HL-60 (cell line): ENCODE results near the gene SPTSSB.

Experiments used
- GABPA ChIP-seq: IDR thresholded peaks from 2 replicates; pipeline ENCODE4 v1.6.1; 2012; ENCODE audit warnings: low read depth
- POLR2AphosphoS5 ChIP-seq: IDR thresholded peaks from 2 replicates; pipeline ENCODE4 v1.6.1; 2012; ENCODE audit warnings: low read depth
- TF ChIP-seq, protein P1 (sequence below): IDR thresholded peaks from one replicate; pipeline ENCODE4 v1.5.1; 2011; ENCODE audit warnings: low read length, control low read depth, inconsistent platforms; ENCODE audit not compliant: insufficient read depth
- TF ChIP-seq, protein P2 (sequence below): IDR thresholded peaks from 2 replicates; pipeline ENCODE4 v1.6.1; 2012; ENCODE audit warnings: low read depth; ENCODE audit not compliant: insufficient replicate concordance

DNA sequence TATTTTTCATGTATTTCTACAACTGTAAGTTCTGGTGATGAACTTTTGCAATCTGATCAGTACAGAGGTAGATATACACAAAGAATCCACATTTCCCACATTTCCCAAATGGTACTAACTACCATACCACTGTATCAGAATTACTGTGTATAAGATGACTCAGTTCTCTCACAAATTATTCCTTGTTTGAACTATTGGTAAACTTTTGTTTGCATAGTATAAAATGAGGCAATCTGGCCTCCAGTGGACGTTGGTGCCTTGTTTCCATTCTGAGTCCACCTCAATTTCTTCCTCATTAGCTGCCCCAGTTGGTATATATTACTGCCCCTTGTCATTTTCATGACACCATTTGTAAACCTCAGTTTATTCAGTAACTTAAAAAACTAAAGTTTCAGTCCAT lies 38.5 kb downstream of the SPTSSB start:
- TF ChIP-seq, protein P1, sequence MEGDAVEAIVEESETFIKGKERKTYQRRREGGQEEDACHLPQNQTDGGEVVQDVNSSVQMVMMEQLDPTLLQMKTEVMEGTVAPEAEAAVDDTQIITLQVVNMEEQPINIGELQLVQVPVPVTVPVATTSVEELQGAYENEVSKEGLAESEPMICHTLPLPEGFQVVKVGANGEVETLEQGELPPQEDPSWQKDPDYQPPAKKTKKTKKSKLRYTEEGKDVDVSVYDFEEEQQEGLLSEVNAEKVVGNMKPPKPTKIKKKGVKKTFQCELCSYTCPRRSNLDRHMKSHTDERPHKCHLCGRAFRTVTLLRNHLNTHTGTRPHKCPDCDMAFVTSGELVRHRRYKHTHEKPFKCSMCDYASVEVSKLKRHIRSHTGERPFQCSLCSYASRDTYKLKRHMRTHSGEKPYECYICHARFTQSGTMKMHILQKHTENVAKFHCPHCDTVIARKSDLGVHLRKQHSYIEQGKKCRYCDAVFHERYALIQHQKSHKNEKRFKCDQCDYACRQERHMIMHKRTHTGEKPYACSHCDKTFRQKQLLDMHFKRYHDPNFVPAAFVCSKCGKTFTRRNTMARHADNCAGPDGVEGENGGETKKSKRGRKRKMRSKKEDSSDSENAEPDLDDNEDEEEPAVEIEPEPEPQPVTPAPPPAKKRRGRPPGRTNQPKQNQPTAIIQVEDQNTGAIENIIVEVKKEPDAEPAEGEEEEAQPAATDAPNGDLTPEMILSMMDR: no peak
- TF ChIP-seq POLR2AphosphoS5: no peak
- TF ChIP-seq, protein P2, sequence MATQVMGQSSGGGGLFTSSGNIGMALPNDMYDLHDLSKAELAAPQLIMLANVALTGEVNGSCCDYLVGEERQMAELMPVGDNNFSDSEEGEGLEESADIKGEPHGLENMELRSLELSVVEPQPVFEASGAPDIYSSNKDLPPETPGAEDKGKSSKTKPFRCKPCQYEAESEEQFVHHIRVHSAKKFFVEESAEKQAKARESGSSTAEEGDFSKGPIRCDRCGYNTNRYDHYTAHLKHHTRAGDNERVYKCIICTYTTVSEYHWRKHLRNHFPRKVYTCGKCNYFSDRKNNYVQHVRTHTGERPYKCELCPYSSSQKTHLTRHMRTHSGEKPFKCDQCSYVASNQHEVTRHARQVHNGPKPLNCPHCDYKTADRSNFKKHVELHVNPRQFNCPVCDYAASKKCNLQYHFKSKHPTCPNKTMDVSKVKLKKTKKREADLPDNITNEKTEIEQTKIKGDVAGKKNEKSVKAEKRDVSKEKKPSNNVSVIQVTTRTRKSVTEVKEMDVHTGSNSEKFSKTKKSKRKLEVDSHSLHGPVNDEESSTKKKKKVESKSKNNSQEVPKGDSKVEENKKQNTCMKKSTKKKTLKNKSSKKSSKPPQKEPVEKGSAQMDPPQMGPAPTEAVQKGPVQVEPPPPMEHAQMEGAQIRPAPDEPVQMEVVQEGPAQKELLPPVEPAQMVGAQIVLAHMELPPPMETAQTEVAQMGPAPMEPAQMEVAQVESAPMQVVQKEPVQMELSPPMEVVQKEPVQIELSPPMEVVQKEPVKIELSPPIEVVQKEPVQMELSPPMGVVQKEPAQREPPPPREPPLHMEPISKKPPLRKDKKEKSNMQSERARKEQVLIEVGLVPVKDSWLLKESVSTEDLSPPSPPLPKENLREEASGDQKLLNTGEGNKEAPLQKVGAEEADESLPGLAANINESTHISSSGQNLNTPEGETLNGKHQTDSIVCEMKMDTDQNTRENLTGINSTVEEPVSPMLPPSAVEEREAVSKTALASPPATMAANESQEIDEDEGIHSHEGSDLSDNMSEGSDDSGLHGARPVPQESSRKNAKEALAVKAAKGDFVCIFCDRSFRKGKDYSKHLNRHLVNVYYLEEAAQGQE: no peak
- TF ChIP-seq GABPA: no peak
